Fibroblast of skin of right biceps (primary cell): Measurements from ENCODE around the gene RRN3.
"Not testable (repeated sequence)": the region's sequence is repeated elsewhere in the genome, so short reads cannot be mapped to it uniquely, and the experiment has no call there.

Experiments
- DNase-seq: peaks from one replicate; pipeline ENCODE4 v3.0.0-alpha.2; 2013

Gene RRN3

DNA sequence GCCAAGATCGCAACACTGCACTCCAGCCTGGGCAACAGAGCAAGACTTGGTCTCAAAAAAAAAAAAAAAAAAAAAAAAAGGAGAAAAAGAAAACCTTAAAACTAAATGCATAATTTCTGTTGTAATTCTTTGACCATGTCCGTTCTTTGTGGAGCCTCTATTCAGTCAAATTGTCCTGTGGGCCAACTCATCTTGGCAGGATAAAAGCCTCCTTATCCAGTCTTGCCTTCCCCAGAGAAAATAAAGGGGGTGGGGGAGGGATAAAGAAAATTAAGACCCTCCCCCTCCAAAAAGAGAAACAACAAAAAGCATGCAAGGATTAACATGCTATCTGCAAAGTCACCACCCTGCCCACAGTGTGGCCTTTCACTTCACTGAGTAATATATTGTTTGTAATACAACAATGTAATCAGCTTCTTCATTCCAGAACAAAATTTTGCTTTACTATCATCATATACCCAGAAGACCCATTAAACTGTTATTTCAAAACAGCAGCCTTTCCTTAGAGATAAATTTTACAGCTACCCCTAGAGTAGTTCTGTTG is 5.4 kb upstream of the RRN3 start:
- DNase-seq, result not testable (repeated sequence)

DNA sequence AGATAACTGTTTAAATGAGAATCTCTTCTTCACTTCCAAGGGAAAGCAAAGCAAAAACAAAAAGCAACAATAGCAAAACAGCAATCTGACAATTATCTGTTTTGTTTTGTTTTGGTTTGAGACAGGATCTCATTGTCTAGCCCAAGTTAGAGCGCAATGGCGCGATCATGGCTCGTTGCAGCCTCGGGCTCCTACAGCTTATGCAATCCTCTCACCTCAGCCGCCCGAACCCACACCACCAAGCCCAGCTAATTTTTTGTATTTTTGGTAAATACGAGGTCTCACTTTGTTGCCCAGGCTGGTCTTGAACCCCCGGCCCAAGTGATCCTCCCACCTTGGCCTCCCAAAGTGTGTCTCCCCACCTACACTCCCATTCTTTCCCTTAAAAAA is 2.5 kb upstream of the RRN3 start:
- DNase-seq, result not testable (repeated sequence)

DNA sequence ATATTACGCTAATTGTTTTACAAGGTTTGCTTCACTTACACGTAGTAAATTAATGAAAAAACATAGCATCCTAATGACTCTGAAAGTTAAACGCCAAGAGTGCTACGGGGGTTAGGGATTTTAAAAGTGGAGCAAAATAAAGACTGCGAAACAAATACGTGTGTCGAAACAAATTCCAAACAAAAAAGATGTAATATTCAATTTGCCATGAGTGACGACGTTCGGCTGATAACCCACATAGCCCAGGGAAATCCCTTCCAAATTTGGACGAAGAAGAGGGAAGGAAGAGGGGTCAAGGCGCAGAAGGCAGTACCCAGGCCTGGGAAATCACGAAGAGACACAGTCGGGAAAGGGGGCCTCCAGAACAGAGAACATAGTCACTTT is 509 bp downstream of the RRN3 start:
- DNase-seq, result not testable (repeated sequence)

DNA sequence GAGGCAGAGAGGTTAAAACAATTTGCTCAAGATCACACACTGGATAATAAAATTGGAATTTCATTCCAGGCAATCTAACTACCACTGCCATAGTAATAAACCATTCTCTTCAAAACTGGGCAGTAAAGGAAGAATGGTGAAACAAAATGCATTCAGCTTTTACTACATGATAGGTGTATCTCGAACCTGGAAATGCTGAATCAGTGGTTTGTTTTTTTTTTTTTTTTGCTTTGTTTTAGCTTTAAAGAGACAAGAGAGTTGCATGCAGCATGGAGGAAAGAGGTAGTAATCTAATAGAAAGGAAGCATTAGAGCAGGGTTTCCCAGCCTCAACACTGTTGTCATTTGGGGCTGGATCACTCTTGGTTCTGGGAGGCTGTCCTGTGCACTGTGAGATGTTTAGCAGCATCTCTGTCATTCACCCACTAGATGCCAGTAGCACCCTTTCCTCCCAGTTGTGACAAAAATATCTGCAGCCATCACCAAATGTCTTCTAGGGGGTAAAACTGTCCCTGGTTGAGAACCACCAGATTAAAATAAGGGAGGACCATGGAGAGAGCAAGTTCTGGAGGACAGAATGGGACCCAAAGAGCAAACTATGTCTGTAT is 3.3 kb downstream of the RRN3 start:
- not testable (repeated sequence) for DNase-seq

DNA sequence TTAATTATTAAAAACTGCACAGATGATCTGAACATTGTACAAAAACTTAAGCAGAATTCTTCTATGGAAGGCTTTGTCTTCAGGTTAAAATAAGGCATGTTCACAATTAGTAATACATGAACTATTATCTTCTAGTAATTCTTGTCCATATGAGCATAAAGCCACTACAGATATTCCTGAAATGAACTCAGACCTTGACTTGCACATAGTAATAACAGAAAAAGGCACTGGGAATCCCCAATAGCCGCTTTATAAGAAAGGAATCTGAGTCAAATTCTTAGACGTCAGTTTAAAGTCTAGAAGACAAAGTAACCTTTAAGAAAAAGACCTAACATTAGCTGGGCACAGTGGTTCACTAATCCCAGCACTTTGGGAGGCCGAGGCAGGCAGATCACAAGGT is 11.3 kb downstream of the RRN3 start:
- DNase-seq, result not testable (repeated sequence)

DNA sequence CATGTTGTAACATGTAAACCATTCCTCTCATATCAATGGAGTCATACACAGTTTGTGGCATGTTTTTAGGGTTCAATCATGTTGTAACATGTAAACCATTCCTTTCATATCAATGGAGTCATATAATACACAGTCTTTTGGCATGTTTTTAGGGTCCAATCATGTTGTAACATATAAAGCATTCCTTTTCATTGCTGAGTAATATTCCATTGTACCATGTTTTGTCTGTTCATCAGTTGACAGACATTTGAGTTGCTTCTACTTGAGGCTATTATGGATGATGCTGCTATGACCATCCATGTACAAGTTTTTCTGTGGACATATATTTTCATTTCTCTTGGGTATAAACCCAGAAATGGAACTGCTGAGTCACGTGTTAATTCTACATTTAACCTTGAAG is 13.2 kb downstream of the RRN3 start:
- DNase-seq, result not testable (repeated sequence)

DNA sequence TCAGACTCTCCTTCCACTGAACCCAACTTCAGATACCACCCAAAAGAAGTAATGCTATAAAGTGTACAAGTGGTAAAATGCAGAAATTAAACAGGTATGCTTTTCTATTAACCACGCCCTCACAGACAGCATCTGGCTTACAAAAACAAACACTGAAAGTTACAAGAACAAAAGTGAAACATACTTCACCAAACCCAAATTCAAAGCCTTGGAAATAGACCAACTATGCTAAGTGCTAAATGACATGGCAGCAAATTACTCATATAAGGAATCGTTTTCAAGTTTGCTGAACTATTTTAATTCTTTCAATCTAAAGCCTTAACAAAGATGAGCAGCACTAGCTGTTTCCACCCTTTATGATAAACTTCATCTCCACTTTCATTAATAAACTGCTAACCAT is 17.9 kb downstream of the RRN3 start:
- not testable (repeated sequence) for DNase-seq

DNA sequence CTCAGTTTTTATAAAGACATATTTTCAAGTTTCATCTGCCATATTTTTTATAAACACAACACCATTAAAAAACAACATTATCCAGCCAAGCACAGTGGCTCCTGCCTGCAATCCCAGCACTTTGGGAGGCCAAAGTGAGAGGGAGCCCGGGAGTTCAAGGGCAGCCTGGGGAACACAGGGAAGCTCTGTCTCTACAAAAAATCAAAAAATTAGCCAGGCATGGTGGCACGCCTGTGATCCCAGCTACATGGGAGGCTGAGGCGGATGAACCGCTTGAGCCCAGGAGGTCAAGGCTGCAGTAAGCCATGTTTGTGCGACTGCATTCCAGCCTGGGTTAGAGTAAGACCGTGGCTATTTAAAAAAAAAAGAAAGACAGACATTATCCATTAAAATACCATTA is 21.0 kb downstream of the RRN3 start:
- no peak for DNase-seq

DNA sequence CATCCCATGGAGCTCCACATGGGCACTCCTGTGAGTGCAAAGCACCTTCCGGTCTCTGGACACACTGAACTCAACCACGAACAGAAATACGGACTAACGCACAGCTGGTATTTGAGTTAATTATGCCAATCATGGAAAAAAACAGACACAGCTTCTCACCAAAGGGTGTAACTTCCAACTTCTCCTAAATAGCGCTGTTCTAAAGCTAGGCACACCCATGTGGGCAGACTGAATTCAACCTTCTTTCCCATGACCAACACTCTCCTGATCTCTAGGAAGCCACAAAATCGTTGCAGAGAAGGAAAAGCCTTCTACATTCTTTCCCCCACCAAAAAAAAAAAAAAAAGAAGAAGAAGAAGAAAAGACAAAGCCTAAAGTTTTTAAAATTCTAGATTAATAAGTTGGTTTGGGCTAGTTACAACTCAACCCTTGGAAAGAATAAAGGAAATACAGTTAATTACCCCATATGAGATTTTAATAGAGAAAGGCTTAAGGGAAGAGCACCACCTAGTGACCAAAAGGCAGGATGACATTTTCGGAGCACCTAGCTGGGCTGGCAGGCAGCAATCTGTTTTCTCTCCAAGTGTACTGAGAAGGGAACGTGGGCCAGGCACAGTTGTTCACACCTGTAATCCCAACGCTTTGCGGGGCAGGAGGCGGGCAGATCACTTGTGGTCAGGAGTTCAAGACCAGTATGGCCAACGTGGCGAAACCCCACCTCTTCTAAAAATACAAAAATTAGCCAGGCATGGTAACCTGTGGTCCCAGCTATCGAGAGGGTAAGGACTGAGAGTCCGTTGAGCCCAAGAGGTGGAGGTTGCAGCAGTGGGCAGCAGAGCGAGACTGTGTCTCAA is 21.9 kb downstream of the RRN3 start:
- DNase-seq, result not testable (repeated sequence)

DNA sequence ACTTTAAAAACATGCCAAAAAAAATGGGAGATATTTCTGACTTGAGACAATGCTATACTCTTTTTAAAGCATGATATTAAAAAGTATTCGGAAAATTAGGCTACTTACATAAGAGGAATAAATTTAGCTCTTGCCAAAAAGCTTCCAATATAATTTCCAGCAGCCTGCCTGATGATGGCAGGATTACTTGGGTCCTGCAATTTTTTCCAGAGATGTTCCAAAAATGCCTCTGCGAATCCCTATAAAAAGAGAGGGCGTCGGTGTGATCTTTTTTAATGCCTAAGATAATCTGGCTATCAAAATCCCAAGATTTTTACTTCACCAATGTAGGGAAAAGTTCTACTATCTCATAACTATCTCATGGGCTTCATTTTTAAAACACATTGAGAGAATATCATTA is 23.1 kb downstream of the RRN3 start:
- not testable (repeated sequence) for DNase-seq

DNA sequence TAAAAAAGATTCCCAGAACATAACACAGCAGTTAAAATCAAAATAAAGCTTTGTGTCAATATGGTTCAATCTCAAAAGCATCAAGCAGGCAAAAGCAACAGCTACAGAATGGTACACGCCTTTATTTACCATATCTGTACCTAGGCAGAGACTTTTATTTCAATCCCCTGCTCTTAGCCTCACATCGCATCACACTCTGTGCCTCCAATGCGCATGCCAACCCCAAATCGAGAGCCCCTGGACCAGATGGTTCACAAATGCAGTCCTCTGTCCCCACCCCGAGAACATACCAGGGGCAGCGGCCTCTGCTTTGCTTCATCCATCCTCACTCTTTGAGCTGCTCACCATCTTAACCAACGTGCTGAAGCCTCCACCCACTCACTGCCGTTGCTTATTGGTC is 27.4 kb downstream of the RRN3 start:
- DNase-seq, result not testable (repeated sequence)

DNA sequence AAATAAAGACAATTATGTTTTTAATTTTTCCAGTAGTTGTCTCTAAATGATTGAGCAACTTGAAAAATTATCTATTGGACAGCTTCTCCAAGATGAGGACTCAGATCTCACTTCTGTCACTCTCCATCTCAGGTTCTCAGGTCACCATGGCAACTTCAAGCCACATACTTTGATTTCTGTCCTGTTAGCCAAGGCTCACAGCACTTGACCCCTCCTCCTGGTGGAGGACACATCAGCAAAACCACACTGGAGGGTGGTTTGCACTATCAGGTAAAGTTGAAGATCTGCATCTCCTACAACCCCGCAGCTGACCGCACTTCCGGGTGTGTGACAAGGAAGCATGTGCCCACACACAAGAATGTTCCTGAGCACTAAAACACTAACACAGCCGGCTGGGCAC is 28.1 kb downstream of the RRN3 start:
- DNase-seq, result not testable (repeated sequence)

DNA sequence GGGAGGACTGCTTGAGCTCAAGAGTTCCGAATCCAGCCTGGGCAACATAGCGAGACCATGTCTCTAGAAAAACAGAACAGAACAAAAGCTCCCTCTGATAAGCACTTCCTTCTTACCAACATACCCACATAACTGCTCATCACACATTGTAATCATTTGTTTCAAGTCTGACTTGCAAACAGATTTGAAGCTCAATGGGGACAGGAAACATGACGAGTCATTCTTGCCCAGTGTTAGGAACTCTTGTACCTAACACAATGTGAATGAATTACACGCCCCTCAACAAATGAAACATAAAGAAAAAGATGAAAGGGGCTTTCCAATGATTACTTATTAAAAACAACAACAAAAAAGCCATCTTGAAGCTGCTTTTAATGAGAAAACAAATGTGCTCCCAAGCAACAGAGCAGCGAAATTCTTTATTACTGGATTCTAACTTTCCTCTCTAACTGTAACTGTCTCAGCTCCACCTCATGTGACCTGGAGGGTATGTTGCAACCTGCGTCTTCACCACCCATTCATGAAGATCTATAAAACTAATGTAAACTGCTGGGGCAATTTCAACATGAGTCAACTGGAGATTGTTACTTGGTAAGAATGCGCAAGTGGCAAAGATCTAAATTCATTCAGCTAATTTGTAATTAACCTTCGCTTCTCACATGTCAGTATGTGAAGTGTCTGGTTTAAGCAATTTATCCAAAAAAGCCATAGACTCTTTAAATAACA is 31.8 kb downstream of the RRN3 start:
- DNase-seq, result not testable (repeated sequence)

DNA sequence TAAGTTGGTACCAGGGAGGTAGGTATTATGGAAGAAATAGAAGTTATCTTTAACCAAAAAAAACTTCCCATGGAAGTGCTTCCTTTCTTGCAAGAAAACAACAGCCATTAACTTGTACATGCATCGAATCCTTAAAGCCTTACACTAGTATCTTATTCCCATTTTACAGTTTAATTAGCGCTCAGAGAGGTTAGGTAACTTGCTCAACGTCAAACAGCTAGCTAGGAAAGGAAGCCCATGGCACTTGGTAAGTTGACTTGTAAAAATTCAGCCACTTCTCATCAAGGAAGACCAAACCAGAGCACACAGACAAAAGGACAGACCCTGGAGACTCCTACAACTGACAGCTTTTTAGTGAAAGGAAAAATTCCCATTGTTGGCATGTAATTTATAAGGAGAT is 34.7 kb downstream of the RRN3 start:
- DNase-seq, result no peak

DNA sequence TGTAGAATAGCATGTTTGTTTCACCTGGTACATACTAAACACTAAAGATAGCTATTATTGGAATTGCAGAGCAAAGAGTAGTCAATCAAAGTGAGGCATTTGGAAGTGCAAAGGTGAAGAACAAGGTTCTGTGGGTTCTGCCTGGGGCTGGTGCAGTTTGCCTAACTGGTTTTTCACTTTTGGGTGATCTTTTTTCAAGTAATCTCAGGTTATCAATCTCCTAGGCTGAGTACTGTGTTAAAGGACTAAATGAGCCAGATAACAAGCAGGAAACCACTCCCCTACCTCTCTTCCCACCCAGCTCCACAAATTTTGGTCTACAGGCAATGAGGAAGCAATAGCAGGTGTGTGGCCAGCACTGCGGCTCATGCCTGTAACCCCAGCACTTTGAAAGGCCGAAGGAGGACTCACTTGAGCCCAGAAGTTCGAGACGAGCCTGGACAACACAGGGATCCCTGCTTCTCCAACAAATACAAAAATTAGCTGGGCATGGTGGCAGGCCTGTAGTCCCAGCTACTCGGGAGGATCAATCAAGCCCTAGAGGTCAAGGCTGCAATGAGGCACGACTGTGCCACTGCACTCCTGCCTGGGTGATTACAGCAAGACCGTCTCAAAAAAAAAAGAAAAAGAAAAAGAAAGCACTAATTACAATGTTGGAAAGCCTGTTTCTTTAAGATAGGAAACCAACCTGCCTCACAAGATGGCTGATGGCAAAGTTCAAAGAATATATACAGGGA is 36.2 kb downstream of the RRN3 start:
- no peak for DNase-seq

DNA sequence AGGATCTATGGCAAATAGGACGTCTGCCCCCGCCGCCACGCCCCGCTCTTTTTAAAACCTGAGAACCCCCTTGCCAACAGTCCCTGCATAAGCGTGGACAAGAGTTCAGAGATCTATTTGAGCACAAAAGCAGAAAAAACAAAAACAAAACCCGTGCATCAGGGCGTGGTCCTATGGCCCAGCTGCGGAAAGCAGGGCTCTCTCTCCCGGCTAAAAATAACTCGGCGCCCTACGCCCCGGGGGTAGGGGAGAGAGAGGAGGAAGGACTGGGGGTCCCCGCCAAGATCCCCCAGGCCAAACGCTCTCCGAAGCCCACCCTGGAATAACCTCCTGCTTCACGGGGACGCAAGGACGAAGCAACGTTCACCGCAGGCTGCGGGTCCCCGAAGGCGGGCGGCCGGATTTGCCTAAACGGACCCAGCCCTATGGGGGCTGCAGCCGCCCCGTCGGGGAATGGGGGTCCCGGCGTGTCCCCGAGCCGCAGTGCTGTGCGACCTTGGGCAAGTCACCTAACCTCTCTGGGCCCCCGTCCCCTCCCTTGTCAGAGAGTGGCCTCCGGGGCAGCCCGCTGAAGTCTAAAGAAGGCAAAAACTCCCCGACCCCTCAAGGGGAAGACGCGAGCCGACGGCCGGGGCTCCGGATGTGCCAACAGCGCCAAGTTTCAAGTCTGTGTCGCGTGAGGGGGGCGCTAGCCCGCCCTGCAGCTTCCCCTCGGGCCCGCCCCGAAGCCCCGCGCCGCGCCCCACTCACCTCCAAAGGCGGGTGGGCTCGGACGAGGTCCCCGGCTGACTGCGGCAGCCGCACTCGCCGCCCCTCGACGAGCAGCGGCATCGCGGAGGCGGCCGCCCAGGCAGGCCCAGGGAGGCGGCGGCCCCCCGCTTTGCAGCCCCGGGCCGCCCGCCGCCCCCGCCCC is 38.7 kb downstream of the RRN3 start:
- DNase-seq, result no peak

DNA sequence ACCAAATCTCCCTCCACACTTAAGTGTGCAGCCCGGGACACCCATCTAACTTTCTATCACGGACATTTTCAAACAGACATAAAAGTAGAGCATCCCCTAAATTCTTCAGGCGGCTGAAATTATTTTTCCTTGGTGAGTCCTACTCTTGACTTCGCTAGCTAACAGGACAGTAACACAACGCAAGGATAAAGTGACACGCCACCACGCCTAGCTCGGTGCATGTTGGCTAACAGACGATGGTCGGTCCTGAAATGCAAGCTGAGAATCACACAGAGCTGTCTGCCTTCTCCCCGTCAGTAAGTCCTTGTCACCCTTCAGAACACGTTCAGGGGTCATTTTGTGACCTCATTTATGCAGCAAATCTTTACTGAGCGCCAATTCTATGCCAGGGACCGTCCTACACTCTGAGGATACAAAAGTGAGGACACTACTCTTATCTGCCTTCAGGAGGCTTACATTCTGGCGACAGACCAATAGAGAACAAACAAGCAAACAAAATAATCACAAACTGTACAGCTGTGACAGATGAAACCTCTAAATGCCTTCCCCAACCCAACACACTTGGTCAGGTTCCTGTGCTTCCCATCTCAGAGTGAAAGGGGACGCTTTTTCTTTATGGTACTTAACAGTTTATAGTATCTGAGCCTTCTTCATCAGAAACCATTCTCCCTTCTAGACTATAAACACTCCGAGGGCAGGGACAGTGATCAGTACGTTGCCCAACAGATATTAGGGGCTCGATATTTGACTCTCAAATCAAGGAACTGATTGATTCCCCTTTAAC is 39.5 kb downstream of the RRN3 start:
- peak; percentile 14 for DNase-seq

DNA sequence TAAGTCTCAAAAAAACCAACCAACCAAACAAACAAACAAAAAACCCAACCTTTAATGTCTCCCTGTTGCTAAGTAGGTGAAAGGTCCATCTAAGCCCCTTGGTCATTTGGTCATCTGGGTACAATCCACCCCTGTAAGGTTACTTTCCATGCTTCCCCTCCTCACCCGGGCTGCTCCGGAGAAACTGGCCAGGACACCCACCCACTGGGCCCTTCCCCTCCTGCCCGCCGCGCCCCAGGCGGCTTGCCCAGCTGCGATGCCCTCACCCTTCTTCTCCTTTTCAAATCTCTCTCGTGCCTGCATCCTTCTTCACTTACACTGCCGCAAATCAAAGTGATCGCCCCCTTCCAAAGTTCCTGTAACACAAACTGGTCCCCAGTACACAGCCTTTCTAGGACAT is 40.2 kb downstream of the RRN3 start:
- no peak for DNase-seq

DNA sequence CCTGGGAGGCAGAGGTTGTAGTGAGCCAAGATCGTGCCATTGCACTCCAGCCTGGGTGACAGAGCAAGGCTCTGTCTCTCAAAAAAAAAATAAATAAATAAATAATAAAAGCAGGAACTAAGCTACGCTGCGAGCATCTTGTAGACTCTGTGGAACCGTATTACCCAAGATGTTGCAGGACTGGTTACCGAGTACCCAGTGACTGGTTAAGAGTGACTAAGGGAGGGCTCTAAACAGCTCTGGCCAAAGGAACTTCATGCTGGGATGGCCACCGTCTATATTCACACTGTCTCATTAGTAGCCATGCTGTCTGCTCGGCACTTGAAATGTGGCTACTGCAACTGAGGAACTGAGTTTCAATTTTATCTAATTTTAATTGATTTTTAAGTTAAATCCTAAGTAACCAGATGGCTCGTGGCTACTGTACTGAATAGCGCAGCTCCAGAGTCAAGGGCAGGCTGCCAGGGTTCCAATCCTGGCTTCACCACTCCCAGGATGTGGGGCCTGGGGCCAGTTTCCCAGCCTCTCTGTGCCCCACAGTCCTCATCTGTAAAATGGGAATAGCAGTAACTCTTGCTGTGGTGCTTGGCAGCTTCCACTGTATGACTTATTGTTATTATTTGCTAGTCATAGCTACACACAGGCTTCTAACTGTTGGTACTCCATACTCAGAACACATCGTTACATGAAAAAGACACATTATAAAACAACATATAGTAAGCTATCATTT is 41.2 kb downstream of the RRN3 start:
- no peak for DNase-seq

DNA sequence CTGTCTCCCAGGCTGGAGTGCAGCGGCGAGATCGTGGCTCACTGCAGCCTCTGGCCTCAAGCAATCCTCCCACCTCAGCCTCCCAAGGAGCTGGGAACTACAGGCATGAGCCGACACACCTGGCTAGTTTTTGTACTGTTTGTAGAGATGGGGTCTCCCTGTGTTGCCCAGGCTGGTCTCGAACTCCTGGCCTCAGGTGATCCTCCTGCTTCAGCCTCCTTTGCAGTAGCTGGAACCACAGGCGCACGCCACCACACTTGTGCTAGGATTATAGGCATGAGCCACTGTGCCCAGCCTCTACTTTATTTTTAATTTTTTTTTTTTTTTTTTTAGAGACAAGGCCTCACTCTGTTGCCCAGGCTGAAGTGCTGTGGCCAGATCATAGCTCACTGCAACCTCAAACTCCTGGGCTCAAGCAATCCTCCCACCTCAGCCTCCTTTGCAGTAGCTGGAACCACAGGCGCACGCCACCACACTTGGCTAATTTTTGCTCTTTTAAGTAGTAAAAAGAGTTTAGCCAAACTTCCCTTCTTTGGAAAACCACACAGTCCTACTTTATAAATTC is 42.6 kb downstream of the RRN3 start:
- no peak for DNase-seq
